Measurements from ENCODE around the gene NKX2-3. TPM values are rescaled to one million over a fixed set of nuclear protein-coding genes. Genes with fewer than 3 reads are reported as not detected.

NKX2-3 gene
- total and polyA plus RNA-seq, 9 of the 15 experiments (the other 6 are each of a cell fraction or from before 2014, with no cell fraction given) = not detected

DNA sequence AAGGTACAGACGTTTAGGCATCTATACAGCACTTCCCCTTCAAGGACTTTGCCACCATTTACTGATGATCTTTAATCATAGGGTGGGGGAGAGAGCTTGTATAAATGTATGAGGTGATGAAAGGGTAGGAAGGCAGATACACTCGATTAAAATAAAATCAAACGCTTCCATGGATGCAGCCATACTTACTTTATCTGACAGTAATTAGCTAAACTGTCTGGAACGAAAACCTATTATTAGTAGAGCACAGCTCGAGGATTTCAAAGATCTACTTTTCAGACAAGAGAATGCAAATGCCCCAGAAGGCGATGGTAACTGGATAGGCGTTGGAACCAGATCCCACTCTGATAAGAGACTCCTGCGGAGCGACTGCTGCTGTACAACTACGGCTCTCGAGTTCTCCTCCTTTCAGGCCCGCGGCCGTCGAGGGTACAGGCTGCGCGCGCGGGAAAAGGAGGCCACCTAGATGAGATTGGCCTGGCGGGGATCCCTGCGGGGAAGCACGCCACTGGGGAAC is 3.1 kb upstream of the NKX2-3 start:
- BruUV-seq (replicated peaks) = no TSS peak
- Histone ChIP-seq H2AFZ (ENCODE audit: low read depth, low read length) (no peak overlapping the region), H4K20me1 (replicated peaks; ENCODE audit: control insufficient read depth, insufficient read depth, low read length) (0 out of 2 replicates have a peak, but pooled peaks cover 3% of the 10 kb centered on the region), H3K9ac (ENCODE audit: insufficient read depth in 1 of 2, low read depth in 2 of 2, low read length in 2 of 2) (no peak overlapping the region), H3K4me2 (ENCODE audit: insufficient read depth, low read length) (no peak overlapping the region), H3K27me3 (ENCODE audit: control insufficient read depth in 2 of 2, insufficient read depth in 2 of 2, low read length in 2 of 2) (peaks cover 25 to 70% of the 10 kb centered on the region in 2 experiments; a peak in 4 of 5 replicates), H3K4me3 (no peak overlapping the region), H3K36me3 (ENCODE audit: control insufficient read depth, insufficient read depth, low read length) (no peaks in the 10 kb centered on the region), H3K9me1 (ENCODE audit: control insufficient read depth, insufficient read depth, low read length) (no peaks in the 10 kb centered on the region), H3K9me3 (replicated peaks; ENCODE audit: control insufficient read depth, insufficient read depth, low read depth, low read length) (no peaks in the 10 kb centered on the region; the same call in 1 of the 2 replicates), H3K4me1 (replicated peaks in 1 of 2; ENCODE audit: control insufficient read depth in 2 of 2, insufficient read depth in 2 of 2, low read length in 2 of 2) (peaks cover 0 to 29% of the 10 kb centered on the region in 2 experiments; a peak in 2 of 5 replicates), H3K79me2 (ENCODE audit: control insufficient read depth, insufficient read depth, low read length) (no peaks in the 10 kb centered on the region), H3K27ac (ENCODE audit: extremely low read depth, low read depth, low read length) (no peak overlapping the region)
- no peak for TF ChIP-seq KAT8 (IDR thresholded peaks at IDR 0.05; ENCODE audit: low read depth)
- peak; percentile 2 for TF ChIP-seq ZFP36 (IDR thresholded peaks at IDR 0.05; ENCODE audit: low read depth, low read length, partially characterized antibody)
- no peak for TF ChIP-seq ZNF707 (CRISPR knock-in tag; conservative IDR thresholded peaks at IDR 0.05)
- TF ChIP-seq MTF1 (CRISPR knock-in tag; IDR thresholded peaks at IDR 0.05; ENCODE audit: borderline replicate concordance) = no peak
- intact Hi-C loops (cut with micrococcal nuclease) = no loop called here
- in situ Hi-C loops (cut with MboI) = no loop called here
- no peak for FAIRE-seq
- ChIA-PET CTCF (ENCODE audit: low intra/inter-chr PET ratio) (no interaction called here), POLR2A (no interaction called here)
- 31% methylated on average over 16 of the region's 22 CpGs for WGBS (ENCODE audit: insufficient coverage, low coverage, missing lambda C conversion rate)
- no peak for DNase-seq (ENCODE audit: extremely low read depth in 1 of 4, low spot score in 3 of 4)
- no peak for ATAC-seq
